ENCODE data around the gene HIF3A.
A peak's percentile ranks its signal among the peaks of the same experiment; 100 is the strongest.

The HIF3A gene

DNA sequence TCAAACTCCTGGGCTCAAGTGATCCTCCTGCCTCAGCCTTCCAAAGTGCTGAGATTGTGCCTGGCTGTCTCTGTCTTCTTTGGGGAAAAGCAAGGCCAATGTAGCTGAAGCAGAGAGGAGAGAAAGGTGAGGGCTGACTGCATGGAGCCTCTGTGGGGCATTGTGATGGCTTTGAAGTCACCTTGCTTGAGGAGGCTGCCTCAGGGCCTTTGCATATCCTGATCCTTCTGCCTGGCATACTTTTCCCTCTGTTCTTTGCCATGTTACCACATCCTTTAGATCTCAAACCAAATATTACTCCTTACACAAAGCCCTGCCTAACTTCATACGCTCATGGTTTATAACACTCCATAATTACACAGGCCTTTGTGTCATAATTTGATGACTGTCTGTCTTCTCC lies 40.6 kb downstream of the HIF3A start:
- no peak for DNase-seq

DNA sequence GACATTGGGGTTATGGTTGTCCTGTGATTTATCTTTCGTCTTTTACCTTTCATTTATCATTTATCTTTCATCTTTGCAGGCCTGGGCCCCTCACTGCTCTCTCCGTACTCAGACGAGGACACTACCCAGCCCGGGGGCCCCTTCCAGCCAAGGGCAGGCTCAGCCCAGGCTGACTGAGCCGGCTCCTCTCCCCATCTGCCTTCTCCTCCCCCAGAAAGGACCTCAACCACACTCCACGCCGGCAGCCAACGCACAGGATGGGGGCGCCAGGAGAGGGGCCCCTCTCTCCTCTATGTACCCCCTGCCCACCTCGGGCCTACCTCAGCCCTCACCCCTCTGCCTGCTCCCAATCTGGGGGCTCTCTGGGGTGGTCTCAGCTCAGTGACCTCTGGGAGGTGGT lies 42.6 kb downstream of the HIF3A start:
- DNase-seq = no peak

DNA sequence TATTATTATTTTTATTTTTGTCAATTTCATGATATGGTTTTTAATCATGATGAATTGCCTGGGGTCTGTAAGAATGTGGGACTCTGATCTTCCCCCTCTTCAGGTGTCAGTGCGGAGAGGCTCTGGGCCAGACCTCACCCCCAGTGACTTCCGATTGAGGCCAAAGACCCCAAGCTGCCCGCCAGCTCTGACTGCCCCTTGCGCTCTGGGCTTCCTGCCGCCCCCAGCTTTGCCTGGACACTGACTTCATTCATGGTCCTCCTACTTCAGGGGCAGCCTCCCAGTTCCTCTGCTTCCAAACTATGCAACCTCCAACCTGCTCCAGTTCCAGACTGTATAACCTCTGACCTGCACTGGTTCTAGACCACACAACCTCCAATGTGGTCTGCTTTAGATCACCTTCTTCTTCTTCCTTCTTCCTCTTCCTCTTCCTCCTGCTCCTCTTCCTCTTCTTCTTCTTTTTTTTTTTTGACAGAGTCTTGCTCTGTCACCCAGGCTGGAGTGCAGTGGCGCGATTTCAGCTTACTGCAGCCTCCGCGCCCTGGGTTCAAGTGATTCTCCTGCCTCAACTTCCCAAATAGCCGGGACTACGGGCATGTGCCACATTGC lies 43.3 kb downstream of the HIF3A start:
- DNase-seq = no peak

DNA sequence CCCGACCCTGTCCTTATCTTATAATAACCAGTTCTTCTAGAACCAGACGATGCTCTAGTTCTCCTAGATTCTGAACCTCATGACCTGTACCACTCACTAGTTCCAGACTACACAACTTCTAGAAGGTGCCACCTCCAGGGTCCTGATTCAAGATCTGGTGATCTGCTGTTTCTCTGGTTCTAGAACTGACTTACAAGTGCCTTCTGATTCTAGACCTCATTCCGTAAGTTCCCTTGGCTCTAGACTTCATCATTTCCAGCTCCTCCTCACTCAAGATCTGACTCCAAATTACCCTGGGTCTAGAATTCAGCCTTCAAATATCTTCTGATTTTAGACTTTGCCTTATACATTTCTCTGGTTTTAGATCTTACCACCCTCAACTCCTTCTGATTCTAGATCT lies 45.1 kb downstream of the HIF3A start:
- no peak for DNase-seq

DNA sequence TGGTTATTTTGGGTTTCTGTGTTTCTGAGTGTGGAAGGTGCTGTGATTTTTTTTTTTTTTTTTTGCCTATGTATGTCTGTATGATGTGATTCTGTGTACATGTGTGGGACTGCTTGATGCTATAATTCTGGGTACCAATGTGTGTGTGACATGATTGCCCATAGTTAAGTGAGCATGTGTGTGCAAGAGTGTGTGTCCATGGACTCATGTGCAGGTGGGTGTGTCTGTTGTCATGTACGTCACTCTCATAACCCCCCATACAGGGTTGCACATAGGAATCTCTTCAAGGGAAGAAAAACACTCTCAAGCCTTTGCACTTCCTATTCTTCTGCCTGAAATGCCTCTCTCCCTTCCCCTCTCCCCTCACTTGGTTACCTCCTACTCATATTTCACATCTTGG lies 47.5 kb downstream of the HIF3A start:
- DNase-seq = no peak

DNA sequence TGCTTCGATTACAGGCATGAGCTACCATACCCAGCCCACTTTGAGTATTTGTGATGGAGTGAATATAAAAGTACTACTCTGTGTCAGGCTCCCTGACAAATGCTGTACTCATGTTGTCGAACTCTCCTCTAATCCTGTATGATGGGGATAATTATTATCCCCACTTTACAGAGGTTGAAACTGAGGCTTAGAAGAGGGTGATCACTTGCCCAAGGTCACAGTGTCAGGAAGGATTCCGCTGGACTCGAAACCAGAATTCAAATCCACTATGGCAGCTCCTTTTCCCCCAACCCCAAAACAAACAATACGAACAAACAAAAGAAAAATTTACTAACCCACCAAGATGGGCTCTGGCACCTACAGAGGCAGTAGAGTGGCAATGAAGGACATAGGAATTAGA lies 48.3 kb downstream of the HIF3A start:
- DNase-seq = no peak

DNA sequence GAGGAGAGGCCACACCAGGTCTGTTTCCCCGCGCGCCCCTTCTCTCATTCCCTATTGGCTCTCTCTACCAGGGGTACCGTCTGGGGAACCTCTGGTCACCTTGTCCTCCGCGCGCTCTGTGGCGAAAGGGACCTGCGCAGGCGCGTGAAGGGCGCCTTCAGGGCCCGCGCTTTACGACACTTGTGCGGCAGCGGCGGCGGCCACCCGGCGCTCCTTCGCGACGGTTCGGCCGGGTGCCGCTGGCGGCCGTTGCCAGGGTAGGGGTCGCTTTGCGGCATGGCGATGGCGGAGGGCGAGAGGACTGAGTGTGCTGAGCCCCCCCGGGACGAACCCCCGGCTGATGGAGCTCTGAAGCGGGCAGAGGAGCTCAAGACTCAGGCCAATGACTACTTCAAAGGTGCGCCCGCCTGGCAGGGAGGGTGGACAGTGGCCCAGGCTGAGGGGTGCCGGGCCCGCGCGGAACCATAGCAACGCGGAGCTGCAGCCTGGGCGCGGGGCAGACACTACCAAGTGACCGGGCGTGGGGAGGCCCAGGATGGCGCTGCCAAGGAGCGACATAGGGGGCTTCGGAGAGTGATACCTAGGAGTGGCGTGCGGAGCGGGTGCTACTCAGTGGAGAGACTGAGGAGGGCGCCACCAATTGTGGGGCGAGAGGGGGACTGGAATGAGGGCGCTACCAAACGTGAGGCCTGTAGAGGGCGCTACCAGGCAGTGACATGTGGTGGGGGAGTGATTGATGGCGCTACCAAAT lies 50.2 kb downstream of the HIF3A start, which contains the start of gene PPP5C:
Gene PPP5C (plus strand): TSS at position 267 of the 751 bp plus-strand sequence. CDS start 10 bp downstream, at position 277.
- peak; percentile 88 for DNase-seq

DNA sequence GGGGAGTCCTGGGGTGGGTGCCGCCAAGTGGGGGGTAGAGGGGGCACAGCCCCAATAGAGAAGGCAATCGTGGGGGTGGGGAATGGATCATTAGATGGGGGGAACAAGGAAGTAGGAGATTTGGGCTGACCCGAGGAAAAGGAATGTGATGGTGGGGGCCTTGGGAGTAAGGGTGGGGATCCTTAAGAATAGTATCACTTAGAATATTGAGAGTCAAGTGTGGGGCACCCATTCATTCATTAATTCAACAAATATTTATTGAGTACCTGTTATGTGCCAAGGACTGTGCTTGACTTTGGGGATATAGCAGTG lies 50.7 kb downstream of the HIF3A start:
- no peak for DNase-seq

DNA sequence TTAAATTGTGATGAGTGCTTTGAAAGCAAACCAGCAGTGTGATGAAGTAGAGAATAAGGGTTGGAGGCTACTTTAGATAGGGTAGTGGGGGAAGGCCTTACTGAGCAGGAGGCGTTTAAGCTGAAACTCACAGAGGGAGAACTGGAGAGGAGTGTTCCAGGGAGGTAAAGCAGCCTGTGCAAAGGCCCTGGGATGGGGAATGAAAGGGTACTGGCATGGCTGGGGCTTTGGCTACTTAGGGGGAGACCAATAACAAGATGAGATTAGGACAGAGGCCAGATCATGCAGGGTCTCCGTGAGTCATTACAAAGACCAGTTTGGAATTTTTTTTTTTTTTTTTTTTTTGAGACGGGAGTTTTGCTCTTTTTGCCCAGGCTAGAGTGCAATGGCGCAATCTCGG lies 51.1 kb downstream of the HIF3A start:
- no peak for DNase-seq

DNA sequence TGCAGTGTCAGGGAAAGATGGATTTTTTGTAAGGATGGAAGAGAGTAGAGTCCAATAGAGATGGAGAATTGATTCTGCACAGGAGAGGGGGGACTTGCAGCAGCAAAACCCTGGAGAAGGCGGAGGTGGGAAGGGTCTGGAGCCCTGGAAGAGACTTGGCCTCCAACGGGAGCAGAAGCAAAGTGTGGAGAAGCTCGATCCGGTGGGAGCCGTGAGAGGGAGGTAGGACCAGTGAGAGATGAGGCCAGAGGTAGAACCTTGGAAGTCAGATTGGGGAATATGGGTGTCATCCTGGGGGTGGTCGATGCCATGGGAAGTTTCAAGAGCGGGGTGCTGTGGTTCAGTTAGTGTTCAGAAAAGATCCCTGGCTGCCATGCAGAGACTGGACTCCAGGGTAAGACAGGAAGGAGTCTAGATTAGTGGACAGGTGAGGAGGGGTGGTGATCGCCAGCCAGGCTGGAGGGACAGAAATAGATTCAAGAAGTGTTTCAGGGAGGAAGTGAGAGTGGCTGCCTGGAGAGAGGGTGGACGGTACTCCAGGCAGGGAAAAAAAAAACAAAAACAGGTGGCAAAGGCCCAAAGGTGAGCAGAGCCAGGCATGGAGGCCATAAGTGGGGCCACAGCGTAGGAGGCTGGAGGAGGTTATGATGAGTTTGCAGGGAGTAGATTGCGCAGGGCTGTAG lies 52.6 kb downstream of the HIF3A start:
- no peak for DNase-seq

DNA sequence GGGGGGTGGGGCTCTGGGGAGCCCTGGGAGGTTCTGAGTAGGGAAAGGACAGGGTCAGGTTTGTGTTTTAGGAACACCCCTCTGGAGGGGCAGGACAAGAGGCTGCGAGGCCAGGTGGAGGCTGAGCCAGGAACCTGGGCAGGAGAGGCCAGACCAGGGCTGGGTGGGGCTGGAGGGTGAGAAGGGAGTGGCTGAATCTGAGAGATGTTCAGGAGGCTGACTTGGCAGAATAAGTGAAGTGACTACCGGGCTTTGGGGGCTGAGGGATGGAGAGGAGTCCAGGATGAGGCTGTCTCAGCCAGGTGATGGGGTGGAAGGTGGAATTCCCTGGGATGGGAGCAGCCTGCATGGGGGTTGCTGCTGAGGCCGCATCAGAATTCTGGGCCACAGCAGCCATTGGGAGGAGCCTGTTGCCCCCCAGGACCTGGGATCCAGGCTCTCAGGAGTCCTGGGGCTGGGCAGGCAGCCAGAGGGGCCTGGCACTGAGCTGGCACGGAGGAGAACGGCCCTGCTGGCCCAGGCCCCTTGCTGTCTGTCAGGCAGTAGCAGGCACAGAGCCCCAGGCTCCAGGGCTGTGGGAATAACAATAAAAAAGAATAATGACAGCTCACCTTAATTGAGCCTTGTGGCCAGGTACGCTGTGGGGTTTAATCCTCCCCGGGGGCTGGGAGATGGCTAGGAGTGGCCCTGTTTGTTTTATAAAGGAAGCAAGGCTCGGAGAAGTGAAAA lies 53.4 kb downstream of the HIF3A start:
- DNase-seq = no peak

DNA sequence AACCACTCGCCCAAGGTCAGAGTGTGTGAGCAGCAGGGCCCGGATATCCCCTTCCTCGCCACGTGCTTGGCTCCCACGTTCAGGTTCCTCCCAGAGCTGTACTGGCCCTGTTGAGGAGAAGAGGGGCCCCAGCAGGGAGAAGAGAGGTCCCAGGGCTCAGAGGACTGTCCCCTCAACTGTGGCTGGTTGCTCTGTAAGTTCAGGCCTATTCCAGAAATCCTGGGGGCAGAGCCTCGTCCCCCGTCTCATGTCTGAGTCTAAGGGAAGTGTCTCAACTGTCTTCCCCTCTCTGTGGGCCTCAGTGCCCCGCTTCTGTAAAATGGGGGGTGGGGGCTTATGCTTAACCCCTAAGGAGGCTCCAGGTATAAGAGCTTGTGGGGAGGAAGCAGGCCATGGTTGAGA lies 53.9 kb downstream of the HIF3A start:
- peak; percentile 45 for DNase-seq

DNA sequence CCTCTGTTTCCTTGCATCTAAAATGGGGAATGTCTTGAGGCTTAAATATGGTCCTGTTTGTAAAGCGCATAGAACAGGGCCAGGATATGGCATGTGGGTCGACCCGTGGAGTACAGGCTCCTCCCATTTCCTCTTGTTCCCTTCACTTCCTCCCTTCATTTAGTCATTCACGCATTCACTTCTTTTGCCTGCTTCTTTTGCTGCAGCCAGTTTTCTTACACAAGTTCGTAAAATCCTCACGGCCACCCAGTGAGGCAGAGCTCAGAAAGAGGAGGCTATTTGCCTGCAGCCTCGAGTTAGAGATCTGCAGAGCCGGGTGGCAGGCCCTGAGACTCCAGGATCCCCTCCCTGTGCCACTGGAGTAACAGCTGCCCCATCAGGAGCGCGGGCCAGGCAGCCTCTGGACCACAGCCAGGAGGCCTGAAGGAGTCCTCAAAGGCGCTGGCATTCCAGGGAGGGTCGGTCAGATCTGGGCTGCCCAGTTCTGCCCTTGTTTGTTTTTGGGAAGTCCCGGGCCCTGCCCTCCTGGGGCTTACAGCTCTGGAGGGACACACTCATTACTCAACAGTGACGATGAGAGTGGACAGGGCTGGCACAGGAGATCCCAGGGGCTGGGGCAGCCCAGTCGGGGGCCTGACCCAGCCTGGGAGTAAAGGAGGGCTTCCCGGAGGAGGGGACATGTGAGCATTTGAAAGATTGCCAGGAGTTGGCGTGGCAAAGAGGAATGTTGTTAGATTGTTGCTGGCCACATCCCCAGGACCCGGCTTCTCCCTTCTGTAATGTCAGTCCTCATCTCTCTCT lies 54.6 kb downstream of the HIF3A start:
- peak; percentile 37 for DNase-seq

DNA sequence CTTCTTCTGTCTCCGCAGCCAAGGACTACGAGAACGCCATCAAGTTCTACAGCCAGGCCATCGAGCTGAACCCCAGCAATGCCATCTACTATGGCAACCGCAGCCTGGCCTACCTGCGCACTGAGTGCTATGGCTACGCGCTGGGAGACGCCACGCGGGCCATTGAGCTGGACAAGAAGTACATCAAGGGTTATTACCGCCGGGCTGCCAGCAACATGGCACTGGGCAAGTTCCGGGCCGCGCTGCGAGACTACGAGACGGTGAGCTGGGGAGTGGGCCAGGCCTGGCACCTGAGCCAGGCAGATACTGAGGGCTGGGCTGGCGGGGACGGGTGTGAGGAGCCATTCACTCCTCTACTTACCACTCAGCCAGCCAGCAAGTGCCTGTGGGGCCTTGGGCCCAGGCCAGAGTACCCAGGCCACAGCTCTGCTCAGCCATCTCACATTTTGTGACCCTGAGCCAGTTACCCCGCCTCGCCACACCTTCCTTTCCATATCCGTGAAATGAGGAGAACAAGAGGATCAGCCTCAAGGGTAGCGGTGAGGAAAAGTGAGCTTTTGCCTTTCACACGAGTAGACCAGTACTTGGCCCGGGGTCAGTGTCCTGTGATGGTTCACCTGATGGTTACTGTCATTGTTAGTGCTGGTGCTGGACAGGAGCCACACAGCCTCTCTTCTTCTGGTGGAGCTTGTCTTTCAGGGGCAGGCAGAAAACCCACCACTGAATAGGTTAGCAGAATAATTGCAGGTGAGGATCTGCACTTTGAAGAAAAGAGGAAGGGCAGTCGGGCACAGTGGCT lies 57.1 kb downstream of the HIF3A start:
- DNase-seq = no peak

DNA sequence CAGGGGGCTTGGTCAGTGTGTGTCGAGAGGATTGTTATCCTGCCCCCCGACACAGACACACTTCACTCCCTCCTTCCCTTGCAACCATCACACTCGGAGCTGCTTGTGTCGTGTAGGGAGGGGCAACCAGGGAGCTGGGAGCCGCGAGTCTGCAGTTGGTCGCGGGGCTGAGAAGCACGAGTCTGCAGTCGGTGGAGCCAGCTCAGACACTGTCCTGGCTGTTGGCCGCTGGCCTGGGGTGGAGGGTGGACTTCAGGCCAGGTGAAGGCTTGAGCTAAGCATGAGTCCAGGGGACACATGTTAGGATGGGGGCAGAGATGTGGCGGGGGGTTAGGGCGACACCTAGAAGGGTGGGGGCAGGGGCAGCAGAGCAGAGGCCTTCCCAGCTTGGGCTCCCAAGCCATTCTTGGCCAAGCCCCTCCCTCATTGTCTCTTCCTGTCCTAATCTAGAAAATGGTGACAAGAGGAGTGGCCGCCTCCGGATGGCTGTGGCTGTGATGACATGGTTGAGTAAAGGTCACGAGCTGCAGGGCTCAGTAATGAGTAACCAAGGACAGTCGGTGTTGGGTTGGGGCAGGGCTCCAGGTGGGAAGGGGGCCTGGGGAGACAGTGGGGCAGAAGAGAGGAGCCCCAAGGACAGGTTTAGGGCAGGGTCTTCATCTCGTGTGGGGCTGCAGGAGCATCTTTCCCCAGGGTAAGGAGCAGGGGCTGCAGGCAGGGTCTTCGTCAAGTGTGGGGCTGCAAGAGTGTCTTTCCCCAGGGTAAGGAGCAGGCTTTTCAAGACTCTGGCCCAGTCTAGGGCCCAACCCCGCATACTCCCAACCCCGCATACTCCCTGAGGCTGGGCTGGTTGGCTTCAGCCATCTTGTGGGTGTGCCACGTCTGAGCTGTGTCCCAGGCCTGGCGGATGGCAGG lies 58.6 kb downstream of the HIF3A start:
- DNase-seq = no peak

DNA sequence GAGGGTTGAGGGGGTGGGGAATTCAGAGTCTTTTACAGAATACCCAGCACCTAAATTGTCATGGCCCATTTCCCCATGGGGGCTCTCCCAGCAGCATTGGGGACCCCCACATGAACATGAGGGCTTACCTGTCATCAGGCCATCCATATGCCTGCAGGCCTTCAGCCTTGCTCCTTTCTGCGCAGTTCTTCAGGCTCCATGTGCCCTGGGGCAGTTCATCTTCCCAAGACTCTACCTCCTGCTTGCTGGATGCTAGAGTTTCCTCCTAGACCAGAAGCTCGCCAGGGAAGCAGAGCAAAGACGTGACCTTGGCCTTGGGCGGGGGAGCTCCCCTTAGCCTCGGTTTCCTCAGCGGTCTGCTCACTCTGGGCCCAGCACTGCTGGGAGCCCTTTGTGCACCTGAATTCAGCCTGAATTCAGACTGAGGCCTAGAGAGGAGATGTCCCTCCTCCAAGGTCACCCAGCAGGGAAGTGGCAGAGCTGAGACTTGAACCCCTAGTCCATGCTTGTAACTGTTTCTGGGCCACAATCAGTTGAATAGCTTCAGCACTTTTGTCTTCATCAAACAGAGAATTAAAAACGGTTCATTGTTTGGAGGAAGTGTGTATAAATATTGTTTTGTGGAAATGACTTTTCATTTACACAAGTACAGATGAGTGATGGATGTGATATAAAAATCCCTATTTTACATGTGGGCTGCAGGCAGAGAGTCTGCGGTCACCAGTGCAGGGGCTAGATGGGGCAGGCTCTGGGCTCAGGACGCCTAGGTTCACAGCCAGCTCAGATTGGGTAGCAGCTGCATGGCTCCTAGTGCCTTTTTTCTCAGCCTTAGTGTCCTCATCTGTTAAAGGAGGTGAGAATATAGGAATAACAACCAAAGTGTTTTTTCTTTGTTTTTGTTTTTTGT lies 59.6 kb downstream of the HIF3A start:
- no peak for DNase-seq

DNA sequence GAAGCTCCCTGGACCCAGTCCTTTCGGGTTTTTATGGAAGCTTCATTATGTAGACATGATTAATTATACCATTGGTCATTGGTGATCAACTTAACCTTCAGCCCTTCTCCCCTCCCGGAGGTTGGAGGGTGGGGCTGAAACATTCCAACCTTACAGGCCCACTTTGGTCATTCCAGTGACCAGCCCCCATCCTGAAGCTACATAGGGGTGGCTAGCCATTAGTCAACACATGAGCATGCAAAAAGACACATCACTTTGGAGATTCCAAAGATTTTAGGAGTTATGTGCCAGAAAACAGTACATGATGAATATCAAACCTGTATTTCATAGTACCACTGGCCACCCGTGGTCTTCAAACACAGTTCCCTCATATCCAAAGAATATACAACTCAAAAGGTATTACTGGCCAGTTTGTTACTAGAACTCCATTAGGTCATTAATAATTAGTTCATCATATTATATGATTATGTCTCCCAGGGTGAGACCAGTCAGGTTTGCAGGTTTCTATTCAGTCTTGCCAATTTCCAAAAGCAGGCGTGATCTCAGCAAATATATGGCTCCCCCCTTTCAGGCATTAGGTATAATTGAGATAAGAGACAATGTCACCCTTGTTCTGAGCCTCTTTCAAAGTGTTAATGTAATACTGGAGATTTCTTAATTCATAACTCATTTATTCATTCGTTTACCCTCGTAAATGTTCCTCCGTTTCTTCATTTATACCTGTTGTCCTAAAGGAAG lies 61.2 kb downstream of the HIF3A start:
- DNase-seq = no peak

DNA sequence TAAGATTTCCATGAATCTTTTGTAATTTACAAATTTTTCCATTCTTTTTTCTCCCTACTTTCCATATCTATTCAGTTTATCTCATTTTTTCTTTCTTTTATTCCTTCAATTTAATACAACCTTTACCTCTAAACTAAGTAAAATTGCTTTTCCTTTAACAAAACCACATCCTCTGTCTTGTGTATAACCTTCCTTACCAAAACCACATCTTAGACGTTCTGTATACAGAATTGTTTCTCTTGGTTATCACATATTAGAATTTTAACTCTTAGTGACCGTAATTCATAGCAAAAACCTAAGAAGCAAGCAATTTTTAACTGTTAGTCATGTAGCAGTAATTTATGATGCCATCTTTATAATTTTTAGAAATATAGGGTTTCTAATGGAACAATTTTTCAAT lies 65.1 kb downstream of the HIF3A start:
- peak; percentile 45 for DNase-seq

DNA sequence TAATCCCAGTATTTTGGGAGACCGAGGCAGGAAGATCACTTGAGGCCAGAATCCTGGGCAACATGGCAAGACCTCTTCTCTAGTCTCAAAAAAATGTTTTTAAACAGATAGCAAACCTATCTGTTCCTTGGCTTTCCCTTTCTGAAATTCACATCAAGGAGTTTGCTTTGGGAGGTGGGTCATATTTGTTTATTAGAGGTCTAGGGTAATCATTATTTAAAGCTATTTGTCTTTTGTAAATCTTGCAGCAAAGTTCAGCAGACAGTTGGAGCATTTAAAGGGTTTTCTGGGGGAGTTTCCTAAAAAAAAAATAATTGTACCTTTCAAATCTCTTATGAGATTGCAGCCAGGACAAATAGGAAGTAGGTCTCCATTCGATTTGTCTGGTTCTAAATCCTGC lies 67.5 kb downstream of the HIF3A start:
- no peak for DNase-seq

All from CD4-positive, alpha-beta T cell treated with Interleukin-12 subunit alpha and Interleukin-12 subunit beta, for 1 hour (primary cell).